Activated naive CD8-positive, alpha-beta T cell treated with anti-CD3 and anti-CD28 coated beads, Interleukin-2, amount 50 U/mL, for 24 hours (primary cell): Measurements from ENCODE around the gene SERPINB6.
A peak's percentile ranks its signal among the peaks of the same experiment; 100 is the strongest.
"Not testable (repeated sequence)": the region's sequence is repeated elsewhere in the genome, so short reads cannot be mapped to it uniquely, and the experiment has no call there.

Experiments used
- ATAC-seq: fragments of 150-1000 bp; cut with Tn5 transposase; one replicate; pipeline ENCODE4 v1.10.0; 2021
- DNase-seq: peaks from one replicate; pipeline ENCODE4 v3.0.0; 2021
- H3K27ac Mint-ChIP-seq: one replicate; pipeline ENCODE4 v1.8.0; 2021; ENCODE audit warnings: mild to moderate bottlenecking, mixed read lengths
- H3K27me3 Mint-ChIP-seq: one replicate; pipeline ENCODE4 v1.8.0; 2021; ENCODE audit warnings: mixed read lengths
- H3K36me3 Mint-ChIP-seq: one replicate; pipeline ENCODE4 v1.8.0; 2021; ENCODE audit warnings: low read depth, mixed read lengths
- H3K4me1 Mint-ChIP-seq: one replicate; pipeline ENCODE4 v1.8.0; 2021; ENCODE audit warnings: mixed read lengths
- H3K4me3 Mint-ChIP-seq: one replicate; pipeline ENCODE4 v1.8.0; 2021; ENCODE audit warnings: mild to moderate bottlenecking, moderate library complexity, mixed read lengths
- H3K9me3 Mint-ChIP-seq: one replicate; pipeline ENCODE4 v1.8.0; 2021; ENCODE audit warnings: mixed read lengths

SERPINB6 gene

DNA sequence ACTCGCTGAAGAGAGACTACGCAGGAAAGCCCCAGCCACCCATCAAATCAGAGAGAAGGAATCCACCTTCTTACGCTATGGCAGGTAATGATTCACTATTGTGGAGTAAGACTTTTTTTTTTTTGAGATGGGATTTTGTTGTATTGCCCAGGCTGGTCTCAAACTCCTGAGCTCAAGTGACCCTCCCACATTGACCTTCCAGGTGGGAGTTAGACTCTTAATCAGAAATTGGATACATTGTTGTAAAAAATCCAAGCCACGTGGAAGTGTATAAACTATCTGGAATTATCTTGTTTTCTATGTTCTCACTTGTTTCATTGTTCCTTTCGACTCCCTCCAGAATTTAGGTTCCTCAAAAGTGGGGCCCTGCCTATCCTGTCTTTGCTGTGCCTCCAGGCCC is 35.1 kb upstream of the SERPINB6 start:
- DNase-seq = no peak
- H3K36me3 Mint-ChIP-seq = peaks cover 66% of the 10 kb centered on the region

GRCh38 chr6:3005874-3006273 is 34.5 kb upstream of the SERPINB6 start:
- Mint-ChIP-seq H3K27ac (no peak overlapping the region), H3K4me1 (peaks cover 12% of the 10 kb centered on the region), H3K4me3 (no peak overlapping the region), H3K27me3 (no peaks in the 10 kb centered on the region), H3K9me3 (peaks cover 9% of the 10 kb centered on the region), H3K36me3 (peaks cover 60% of the 10 kb centered on the region)
- DNase-seq (no peak), ATAC-seq (no peak)

More for the DNA sequence above, 35.1 kb upstream of the SERPINB6 start:
- Mint-ChIP-seq H3K9me3 (peaks cover 15% of the 10 kb centered on the region), H3K27ac (no peak overlapping the region), H3K27me3 (no peaks in the 10 kb centered on the region), H3K4me1 (peaks cover 7% of the 10 kb centered on the region), H3K4me3 (no peak overlapping the region)
- no peak for ATAC-seq

DNA sequence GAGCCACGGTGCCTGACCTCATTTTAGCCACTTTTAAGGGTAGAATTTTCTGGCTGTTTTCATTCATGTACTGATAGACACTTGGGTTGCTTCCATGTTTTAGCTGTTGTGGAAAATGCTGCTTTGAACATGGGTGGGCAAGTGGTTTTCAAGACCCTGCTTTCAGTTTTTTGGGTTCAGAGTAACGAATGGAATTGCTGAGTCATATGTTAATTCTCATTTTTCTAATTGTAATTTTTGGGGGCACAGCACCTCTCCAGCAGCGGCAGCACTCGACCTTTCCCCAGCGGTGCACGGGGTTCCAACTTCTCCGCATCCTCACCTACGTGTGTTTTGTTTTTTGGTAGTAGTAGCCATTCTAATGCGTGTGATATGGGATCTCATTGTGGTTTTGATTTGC is 33.7 kb upstream of the SERPINB6 start:
- ATAC-seq (no peak), DNase-seq (no peak)
- Mint-ChIP-seq H3K9me3 (peaks cover 1% of the 10 kb centered on the region), H3K27ac (no peak overlapping the region), H3K4me3 (no peak overlapping the region), H3K36me3 (peaks cover 52% of the 10 kb centered on the region), H3K27me3 (no peaks in the 10 kb centered on the region), H3K4me1 (peaks cover 13% of the 10 kb centered on the region)

DNA sequence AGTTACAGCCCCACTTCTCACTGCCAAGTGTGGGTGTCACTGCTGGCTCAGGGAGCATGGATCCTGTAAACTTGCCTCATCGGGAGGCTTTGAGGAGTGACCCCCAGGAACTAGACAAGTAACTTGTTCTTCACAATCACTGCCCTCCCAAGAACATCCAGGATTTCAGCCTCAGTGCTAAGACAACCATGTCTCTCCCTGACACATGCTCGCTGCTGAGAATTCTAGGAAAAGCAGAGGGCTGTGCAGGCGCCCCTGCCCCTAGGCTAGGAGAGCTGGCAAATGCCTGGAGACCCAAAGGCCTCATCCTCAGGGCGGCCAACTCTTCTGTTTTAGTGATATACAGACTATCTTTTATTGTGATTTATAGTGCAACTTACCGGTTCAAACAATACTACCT is 31.9 kb upstream of the SERPINB6 start:
- not testable (repeated sequence) for H3K27me3 Mint-ChIP-seq, ATAC-seq, DNase-seq, H3K27ac Mint-ChIP-seq, H3K4me3 Mint-ChIP-seq, H3K9me3 Mint-ChIP-seq
- peaks cover 21% of the 10 kb centered on the region for H3K4me1 Mint-ChIP-seq
- H3K36me3 Mint-ChIP-seq = peaks cover 35% of the 10 kb centered on the region

GRCh38 chr6:3001773-3002293 is 30.5 kb upstream of the SERPINB6 start:
- no peaks in the 10 kb centered on the region for H3K27me3 Mint-ChIP-seq
- H3K36me3 Mint-ChIP-seq = peaks cover 24% of the 10 kb centered on the region
- H3K4me3 Mint-ChIP-seq = peak overlapping the region; percentile 51
- peak overlapping the region; percentile 2 for H3K27ac Mint-ChIP-seq
- no peak for ATAC-seq
- DNase-seq = no peak
- H3K9me3 Mint-ChIP-seq = no peaks in the 10 kb centered on the region
- peaks cover 24% of the 10 kb centered on the region for H3K4me1 Mint-ChIP-seq

- peak overlapping the region; percentile 90 for H3K4me3 Mint-ChIP-seq
- H3K27ac Mint-ChIP-seq = peak overlapping the region; percentile 2
- DNase-seq = no peak
- no peak for ATAC-seq
- no peaks in the 10 kb centered on the region for H3K9me3 Mint-ChIP-seq
- H3K36me3 Mint-ChIP-seq = peaks cover 19% of the 10 kb centered on the region
- no peaks in the 10 kb centered on the region for H3K27me3 Mint-ChIP-seq
- H3K4me1 Mint-ChIP-seq = peaks cover 24% of the 10 kb centered on the region
Measured at GRCh38 chr6:3001146-3001772, 29.9 kb upstream of the SERPINB6 start.

DNA sequence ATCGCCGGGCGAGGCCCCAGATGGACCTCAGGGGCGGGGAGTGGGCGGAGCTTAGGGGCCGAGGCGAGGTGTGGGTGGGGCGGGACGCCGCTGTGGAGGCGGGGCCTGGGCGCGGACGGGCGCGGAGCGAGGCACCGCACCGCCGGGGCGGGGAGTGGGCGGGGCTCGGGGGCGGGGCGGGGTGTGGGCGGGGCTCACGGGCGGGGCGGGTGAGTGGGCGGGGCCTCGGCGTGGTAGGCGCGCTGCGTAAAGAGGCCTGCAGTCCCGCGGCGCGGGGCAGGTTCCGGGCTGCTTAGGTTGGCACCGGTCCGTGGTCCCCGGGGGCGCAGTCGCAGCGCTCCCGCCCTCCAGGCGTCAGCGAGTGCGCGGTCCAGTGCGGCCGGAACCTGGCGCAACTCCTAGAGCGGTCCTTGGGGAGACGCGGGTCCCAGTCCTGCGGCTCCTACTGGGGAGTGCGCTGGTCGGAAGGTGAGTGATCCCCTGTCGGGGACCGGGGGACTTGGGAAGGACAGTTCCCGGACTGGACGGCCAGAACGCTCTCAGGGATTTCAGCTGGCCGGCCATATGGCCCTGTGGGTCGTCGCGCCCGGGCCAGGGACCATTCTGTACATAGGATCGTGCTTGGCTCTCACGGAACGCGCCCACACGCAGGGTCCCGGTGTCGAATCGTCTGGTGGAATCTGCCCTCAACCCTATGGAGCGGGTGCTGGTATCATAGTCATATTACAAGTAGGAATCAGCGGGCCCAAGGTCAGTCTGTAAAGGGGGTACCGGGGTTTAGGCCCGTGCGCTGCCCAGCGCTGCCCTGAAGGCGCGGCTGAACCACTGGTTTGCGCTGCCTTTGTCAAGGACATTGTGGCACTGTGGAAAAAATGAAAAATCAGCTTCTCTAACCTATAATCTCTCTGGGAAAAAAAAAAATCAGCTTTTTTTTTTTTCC is 28.5 kb upstream of the SERPINB6 start, which contains the start of gene NQO2:
TSS of gene NQO2 (plus strand) at position 277 of the 940 bp plus-strand sequence. CDS start 6,659 bp downstream, outside the sequence.
- peak; percentile 67 for ATAC-seq
- peak; percentile 91 for DNase-seq
- Mint-ChIP-seq H3K4me1 (peaks cover 24% of the 10 kb centered on the region), H3K27me3 (no peaks in the 10 kb centered on the region), H3K27ac (peak within 1 kb of the TSS; percentile 90), H3K36me3 (peaks cover 11% of the 10 kb centered on the region), H3K4me3 (peak within 1 kb of the TSS; percentile 90), H3K9me3 (no peaks in the 10 kb centered on the region)

- DNase-seq (peak; percentile 78), ATAC-seq (peak; percentile 84)
- peak overlapping the region; percentile 83 for H3K4me3 Mint-ChIP-seq
- peaks cover 5% of the 10 kb centered on the region for H3K36me3 Mint-ChIP-seq
- H3K4me1 Mint-ChIP-seq = peaks cover 25% of the 10 kb centered on the region
- no peaks in the 10 kb centered on the region for H3K27me3 Mint-ChIP-seq
- peak overlapping the region; percentile 89 for H3K27ac Mint-ChIP-seq
- H3K9me3 Mint-ChIP-seq = no peaks in the 10 kb centered on the region
Measured at GRCh38 chr6:2998998-2999617, 27.7 kb upstream of the SERPINB6 start.

DNA sequence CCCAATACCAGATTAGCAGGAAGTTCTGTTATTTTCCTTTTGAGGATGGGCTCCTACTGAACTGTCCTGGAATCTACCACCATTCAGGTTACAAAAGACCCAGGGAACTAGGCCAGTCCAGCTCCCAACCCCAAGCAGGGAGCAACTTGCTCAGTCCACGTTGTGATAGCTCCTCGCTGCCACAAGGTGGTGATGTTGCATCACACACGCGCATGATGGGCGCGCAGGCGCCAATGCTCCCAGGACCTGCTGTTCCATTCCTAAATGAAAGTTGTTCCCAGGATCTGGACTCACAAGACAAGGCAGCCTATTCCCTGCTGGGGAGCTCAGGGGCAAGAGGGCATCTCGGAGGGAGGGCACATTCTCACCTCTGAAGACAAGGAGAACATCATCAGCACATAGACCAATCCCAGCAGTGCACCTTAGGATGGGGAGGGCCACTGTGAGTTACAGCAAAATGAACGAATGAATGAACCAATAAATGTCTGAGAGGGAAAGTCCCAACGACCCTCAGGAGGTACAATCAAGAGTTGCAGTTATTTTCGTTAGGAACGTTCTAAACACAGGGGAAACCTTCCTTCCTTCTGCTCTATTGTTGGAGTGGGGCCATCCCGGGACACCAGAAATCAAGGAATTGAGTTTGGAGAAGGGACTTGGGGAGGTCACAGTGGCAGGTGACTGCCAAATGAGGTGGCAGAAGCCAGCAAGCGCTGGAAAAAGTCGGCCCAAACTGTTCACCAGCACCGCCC is 27.1 kb upstream of the SERPINB6 start:
- not testable (repeated sequence) for H3K36me3 Mint-ChIP-seq, H3K9me3 Mint-ChIP-seq, H3K27me3 Mint-ChIP-seq
- Mint-ChIP-seq H3K27ac (peak overlapping the region; percentile 89), H3K4me3 (peak overlapping the region; percentile 83), H3K4me1 (peaks cover 27% of the 10 kb centered on the region)
- DNase-seq = peak; percentile 42
- ATAC-seq = peak; percentile 56

DNA sequence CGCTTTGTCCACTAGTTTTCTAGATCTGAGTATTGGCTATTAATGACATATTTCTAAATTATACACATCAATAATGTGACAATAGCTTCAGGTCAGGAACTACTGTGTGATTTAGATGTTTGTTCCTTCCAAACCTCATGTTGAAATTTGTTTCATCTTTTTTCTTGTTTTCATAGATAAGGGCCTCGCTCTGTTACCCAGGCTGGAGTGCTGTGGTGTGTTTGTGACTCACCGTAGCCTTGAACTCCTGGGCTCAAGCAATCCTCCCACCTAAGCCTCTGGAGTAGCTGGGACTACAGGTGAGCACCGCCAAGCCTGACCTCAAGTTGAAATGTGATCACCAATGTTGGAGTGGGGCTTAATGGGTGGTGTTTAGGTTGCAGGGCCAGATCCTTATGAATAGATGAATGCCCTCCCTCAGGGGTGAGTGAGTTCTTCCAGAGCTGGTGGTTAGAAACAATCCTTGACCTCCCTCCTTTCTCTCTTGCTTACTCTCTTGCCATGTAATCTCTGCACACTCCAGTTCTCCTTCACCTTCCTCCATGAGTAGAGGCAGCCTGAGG is 22.5 kb upstream of the SERPINB6 start:
- ATAC-seq (no peak), DNase-seq (no peak)
- H3K4me3 Mint-ChIP-seq = no peak overlapping the region
- H3K9me3 Mint-ChIP-seq = no peaks in the 10 kb centered on the region
- H3K36me3 Mint-ChIP-seq = peaks cover 2% of the 10 kb centered on the region
- H3K27ac Mint-ChIP-seq = no peak overlapping the region
- no peaks in the 10 kb centered on the region for H3K27me3 Mint-ChIP-seq
- H3K4me1 Mint-ChIP-seq = peaks cover 24% of the 10 kb centered on the region

DNA sequence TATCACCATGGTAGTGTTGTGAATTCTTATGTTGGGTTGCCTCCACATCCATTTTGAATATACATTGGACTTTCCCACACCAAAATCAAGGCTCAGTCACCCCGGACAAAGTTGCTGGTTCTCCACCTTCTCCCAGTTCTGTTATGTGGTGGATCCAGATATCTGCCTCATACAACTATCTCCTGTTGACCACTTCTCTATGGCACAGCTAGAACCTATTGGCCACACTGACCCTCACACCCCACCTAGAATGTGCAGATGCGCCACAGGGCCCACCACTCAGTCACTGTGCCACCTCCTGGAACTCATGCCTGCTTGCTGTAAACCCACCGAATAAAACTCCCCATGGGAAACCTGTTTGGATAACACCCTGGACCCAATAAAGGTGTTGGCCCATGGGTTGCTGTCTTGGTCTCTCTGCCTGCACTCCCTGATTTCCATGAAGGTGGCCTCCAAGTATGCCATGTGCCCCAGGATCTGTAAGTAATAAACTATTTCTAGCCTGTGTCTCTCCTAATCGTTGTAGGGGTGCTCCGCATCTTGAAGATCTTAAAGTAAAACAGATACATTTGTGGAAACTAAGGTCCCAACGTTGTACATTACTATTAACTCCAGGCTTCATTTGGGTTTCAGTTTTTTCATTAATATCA is 21.1 kb upstream of the SERPINB6 start:
- Mint-ChIP-seq H3K27me3 (no peaks in the 10 kb centered on the region), H3K4me1 (peaks cover 27% of the 10 kb centered on the region), H3K27ac (no peak overlapping the region), H3K4me3 (no peak overlapping the region), H3K36me3 (peaks cover 2% of the 10 kb centered on the region), H3K9me3 (no peaks in the 10 kb centered on the region)
- ATAC-seq (no peak), DNase-seq (no peak)

GRCh38 chr6:2990932-2991506 is 19.7 kb upstream of the SERPINB6 start:
- Mint-ChIP-seq H3K4me1 (peaks cover 30% of the 10 kb centered on the region), H3K36me3 (peaks cover 2% of the 10 kb centered on the region), H3K4me3 (peak overlapping the region; percentile 92), H3K9me3 (no peaks in the 10 kb centered on the region), H3K27me3 (no peaks in the 10 kb centered on the region), H3K27ac (peak overlapping the region; percentile 97)
- no peak for ATAC-seq
- DNase-seq = no peak
